Measurements from ENCODE around the gene SLIT3.

- TF ChIP-seq POLR2A (IDR thresholded peaks at IDR 0.05; ENCODE audit: low read length), result no peak
- TF ChIP-seq GATA1 (IDR thresholded peaks at IDR 0.05; ENCODE audit: low read depth, low read length), result no peak
Observed at GRCh38 chr5:168895295-168896071, 405.5 kb downstream of the SLIT3 start.

Measured in erythroblast (primary cell).